ENCODE measurements around the gene PALD1.
"Not testable (repeated sequence)": the region's sequence is repeated elsewhere in the genome, so short reads cannot be mapped to it uniquely, and the experiment has no call there.

The PALD1 gene

GRCh38 chr10:70566515-70567290 lies 88.1 kb downstream of the PALD1 start:
- in situ Hi-C loops (cut with HindIII; ENCODE audit: low sequenced_read_pairs): no loop called here

GRCh38 chr10:70567603-70568002 lies 89.0 kb downstream of the PALD1 start:
- in situ Hi-C loops (cut with HindIII; ENCODE audit: low sequenced_read_pairs): no loop called here

- in situ Hi-C loops (cut with HindIII; ENCODE audit: low sequenced_read_pairs): no loop called here
These were observed 89.5 kb downstream of the PALD1 start for GRCh38 chr10:70568113-70568512.

- in situ Hi-C loops (cut with HindIII; ENCODE audit: low sequenced_read_pairs): no loop called here
These were observed 90.4 kb downstream of the PALD1 start for GRCh38 chr10:70568781-70569495.

GRCh38 chr10:70571236-70571635 lies 92.7 kb downstream of the PALD1 start:
- in situ Hi-C loops (cut with HindIII; ENCODE audit: low sequenced_read_pairs): no loop called here

GRCh38 chr10:70571636-70572439 lies 93.3 kb downstream of the PALD1 start:
- in situ Hi-C loops (cut with HindIII; ENCODE audit: low sequenced_read_pairs): no loop called here

- in situ Hi-C loops (cut with HindIII; ENCODE audit: low sequenced_read_pairs): no loop called here
These were observed 95.3 kb downstream of the PALD1 start for GRCh38 chr10:70573599-70574506.

- in situ Hi-C loops (cut with HindIII; ENCODE audit: low sequenced_read_pairs): loop anchor here (5.0 kb wide), 1 partner anchor 82 kb away; no protein-coding TSS in a partner anchor
These were observed 96.9 kb downstream of the PALD1 start for GRCh38 chr10:70575486-70575873.

- in situ Hi-C loops (cut with HindIII; ENCODE audit: low sequenced_read_pairs): loop anchor here (5.0 kb wide), 1 partner anchor 81 kb away; no protein-coding TSS in a partner anchor
These were observed 97.6 kb downstream of the PALD1 start for GRCh38 chr10:70575874-70576802.

GRCh38 chr10:70576803-70577517 lies 98.4 kb downstream of the PALD1 start:
- in situ Hi-C loops (cut with HindIII; ENCODE audit: low sequenced_read_pairs): loop anchor here (5.0 kb wide), 1 partner anchor 80 kb away; no protein-coding TSS in a partner anchor

GRCh38 chr10:70578371-70578947 lies 99.9 kb downstream of the PALD1 start:
- in situ Hi-C loops (cut with HindIII; ENCODE audit: low sequenced_read_pairs): loop anchor here (5.0 kb wide), 1 partner anchor 79 kb away; no protein-coding TSS in a partner anchor

GRCh38 chr10:70579234-70580002 lies 100.9 kb downstream of the PALD1 start:
- in situ Hi-C loops (cut with HindIII; ENCODE audit: low sequenced_read_pairs): loop anchor here (5.0 kb wide), 1 partner anchor 78 kb away; no protein-coding TSS in a partner anchor

- in situ Hi-C loops (cut with HindIII; ENCODE audit: low sequenced_read_pairs): not testable (repeated sequence)
These were observed 102.6 kb downstream of the PALD1 start for GRCh38 chr10:70581176-70581575.

- in situ Hi-C loops (cut with HindIII; ENCODE audit: low sequenced_read_pairs): no loop called here
These were observed 104.5 kb downstream of the PALD1 start for GRCh38 chr10:70582793-70583668.

- in situ Hi-C loops (cut with HindIII; ENCODE audit: low sequenced_read_pairs): no loop called here
These were observed 105.1 kb downstream of the PALD1 start for GRCh38 chr10:70583669-70584037.

GRCh38 chr10:70584366-70584765 lies 105.8 kb downstream of the PALD1 start:
- in situ Hi-C loops (cut with HindIII; ENCODE audit: low sequenced_read_pairs): no loop called here
